H1 (cell line): ENCODE results near the gene TCERG1L. TPM values are rescaled to one million over a fixed set of nuclear protein-coding genes. Genes with fewer than 3 reads are reported as not detected.
A peak's percentile ranks its signal among the peaks of the same experiment; 100 is the strongest.

Experiments used
- CTCF ChIA-PET: fragments of 300-600 bp; sonication (Branson Sonifier 250); formaldehyde crosslinking; loops from one replicate; lab custom pipeline; 2021; ENCODE audit not compliant: partially characterized antibody; lab: Charles Lee
- POLR2A ChIA-PET: fragments of 300-600 bp; sonication (Branson Sonifier 250); formaldehyde crosslinking; loops from one replicate; lab custom pipeline; 2021; ENCODE audit warnings: inconsistent platforms; ENCODE audit not compliant: partially characterized antibody; lab: Charles Lee
- DNase-seq, 2 experiments: peaks; one replicate each; pipeline versions ENCODE4 v3.0.0 to v3.0.0-alpha.2; 2010 to 2022; ENCODE audit warnings: low spot score in 2 of 2, low read depth in 1 of 2, mixed read lengths in 1 of 2
- FAIRE-seq: peaks from 2 replicates; lab custom pipeline; 2011; peaks lifted over from hg19 to GRCh38; lab: Jason Lieb, UNC
- H2AFZ ChIP-seq: 2 replicates; pipeline ENCODE4 v1.8.1; 2012; ENCODE audit warnings: low read length, inconsistent platforms
- H2AK5ac ChIP-seq: 2 replicates; pipeline ENCODE4 v1.6.1; 2013; ENCODE audit warnings: low read depth, low read length
- H2BK120ac ChIP-seq: replicated peaks from 2 replicates; pipeline ENCODE3; 2013; ENCODE audit warnings: low read depth, low read length, inconsistent platforms
- H2BK12ac ChIP-seq: 2 replicates; pipeline ENCODE4 v1.6.1; 2013; ENCODE audit warnings: low read depth, low read length
- H2BK15ac ChIP-seq: 2 replicates; pipeline ENCODE4 v1.6.1; 2013; ENCODE audit warnings: low read length
- H2BK20ac ChIP-seq: 2 replicates; pipeline ENCODE4 v1.6.1; 2013; ENCODE audit warnings: low read length
- H2BK5ac ChIP-seq: 2 replicates; pipeline ENCODE4 v1.6.1; 2013; ENCODE audit warnings: low read depth, low read length
- H3K14ac ChIP-seq: 2 replicates; pipeline ENCODE4 v1.6.1; 2013; ENCODE audit warnings: inconsistent platforms; ENCODE audit not compliant: insufficient read length
- H3K18ac ChIP-seq: 2 replicates; pipeline ENCODE4 v1.6.1; 2013; ENCODE audit warnings: low read length; ENCODE audit errors: extremely low read depth
- H3K23ac ChIP-seq: 2 replicates; pipeline ENCODE4 v1.6.1; 2013; ENCODE audit warnings: inconsistent platforms; ENCODE audit not compliant: insufficient read length
- H3K23me2 ChIP-seq: 2 replicates; pipeline ENCODE4 v1.6.1; 2013; ENCODE audit warnings: low read depth, low read length
- H3K27ac ChIP-seq: 2 replicates; pipeline ENCODE4 v1.6.1; 2011; ENCODE audit warnings: low read depth, low read length, inconsistent platforms
- H3K27me3 ChIP-seq, 4 experiments: replicated peaks in 1 of 4; 1 replicate in 1 of 4; 2 replicates in 3 of 4; pipeline versions ENCODE4 v1.6.1 to v1.8.1; 2011 to 2013; ENCODE audit warnings: low read length in 3 of 4, mild to moderate bottlenecking in 3 of 4, inconsistent platforms in 2 of 4, mixed read lengths in 2 of 4, moderate library complexity in 1 of 4; ENCODE audit not compliant: control insufficient read depth in 3 of 4, insufficient read depth in 3 of 4; ENCODE audit errors: extremely low read depth in 1 of 4
- H3K36me3 ChIP-seq, 4 experiments: 2 replicates each; pipeline versions ENCODE4 v1.6.1 to v1.8.1; 2011 to 2013; ENCODE audit warnings: mild to moderate bottlenecking in 4 of 4, low read length in 3 of 4, moderate library complexity in 2 of 4, control low read depth in 1 of 4, inconsistent platforms in 1 of 4; ENCODE audit not compliant: insufficient read depth in 4 of 4, control insufficient read depth in 2 of 4
- H3K4ac ChIP-seq: replicated peaks from 2 replicates; pipeline ENCODE3; 2013; ENCODE audit warnings: low read length, low read depth, mixed read lengths, inconsistent platforms; ENCODE audit not compliant: insufficient read length
- H3K4me1 ChIP-seq, 4 experiments: replicated peaks in 1 of 4; 1 replicate in 1 of 4; 2 replicates in 3 of 4; pipeline versions ENCODE4 v1.6.1 to v1.8.1; 2011 to 2013; ENCODE audit warnings: low read length in 3 of 4, inconsistent platforms in 2 of 4, mixed read lengths in 1 of 4; ENCODE audit not compliant: insufficient read depth in 4 of 4, control insufficient read depth in 3 of 4
- H3K4me2 ChIP-seq, 2 experiments: 2 replicates each; pipeline versions ENCODE4 v1.6.1 to v1.8.1; 2011 to 2013; ENCODE audit warnings: low read depth in 2 of 2, low read length in 2 of 2, control low read depth in 1 of 2, inconsistent platforms in 1 of 2, mild to moderate bottlenecking in 1 of 2; ENCODE audit not compliant: insufficient read depth in 1 of 2
- H3K4me3 ChIP-seq, 4 experiments: fragments of 200-600, 300-600 bp in 1 of 4; sonication (generic), shearing (Covaris generic), sonication (Bioruptor Twin) in 1 of 4; 2 replicates each; pipeline versions ENCODE4 v1.5.1 to v1.8.1; 2011 to 2016; ENCODE audit warnings: low read length in 4 of 4, low read depth in 3 of 4, control low read depth in 2 of 4, inconsistent platforms in 2 of 4, mild to moderate bottlenecking in 2 of 4, mixed read lengths in 1 of 4, moderate library complexity in 1 of 4; ENCODE audit not compliant: insufficient read depth in 2 of 4; ENCODE audit errors: extremely low read depth in 1 of 4
- H3K56ac ChIP-seq: replicated peaks from 2 replicates; pipeline ENCODE3; 2013; ENCODE audit warnings: low read depth, mild to moderate bottlenecking, mixed read lengths, low read length, inconsistent platforms; ENCODE audit not compliant: insufficient read length
- H3K79me1 ChIP-seq: 2 replicates; pipeline ENCODE4 v1.6.1; 2013; ENCODE audit warnings: low read depth, low read length, control low read depth
- H3K79me2 ChIP-seq, 2 experiments: 2 replicates each; pipeline versions ENCODE4 v1.6.1 to v1.8.1; 2012 to 2013; ENCODE audit warnings: low read length in 2 of 2, mild to moderate bottlenecking in 2 of 2, inconsistent platforms in 1 of 2; ENCODE audit not compliant: insufficient read depth in 2 of 2, control insufficient read depth in 1 of 2
- H3K9ac ChIP-seq, 4 experiments: replicated peaks in 1 of 4; 1 replicate in 1 of 4; 2 replicates in 3 of 4; pipeline versions ENCODE4 v1.6.1 to v1.8.1; 2011 to 2013; ENCODE audit warnings: low read depth in 3 of 4, low read length in 3 of 4, control low read depth in 2 of 4, mild to moderate bottlenecking in 2 of 4, moderate library complexity in 2 of 4, inconsistent platforms in 1 of 4; ENCODE audit errors: extremely low read depth in 1 of 4
- H3K9me3 ChIP-seq, 2 experiments: 2 replicates each; pipeline versions ENCODE4 v1.6.1 to v1.8.1; 2012 to 2013; ENCODE audit warnings: mild to moderate bottlenecking in 2 of 2, moderate library complexity in 2 of 2, control low read depth in 1 of 2, inconsistent platforms in 1 of 2, low read depth in 1 of 2, low read length in 1 of 2, mixed read lengths in 1 of 2; ENCODE audit not compliant: insufficient read depth in 2 of 2
- H4K20me1 ChIP-seq, 2 experiments: replicated peaks in 1 of 2; 2 replicates each; pipeline versions ENCODE3 to v1.8.1; 2011 to 2013; ENCODE audit warnings: inconsistent platforms in 2 of 2, low read length in 2 of 2, mild to moderate bottlenecking in 1 of 2; ENCODE audit not compliant: insufficient read depth in 2 of 2, control insufficient read depth in 1 of 2
- H4K5ac ChIP-seq: 2 replicates; pipeline ENCODE4 v1.6.1; 2013; ENCODE audit warnings: low read length, low read depth, mixed read lengths, inconsistent platforms; ENCODE audit not compliant: insufficient read length
- H4K8ac ChIP-seq: 2 replicates; pipeline ENCODE4 v1.8.0; 2013; ENCODE audit warnings: mild to moderate bottlenecking, moderate library complexity, low read length, inconsistent platforms; ENCODE audit not compliant: insufficient read depth; ENCODE audit errors: extremely low read depth
- H4K91ac ChIP-seq: replicated peaks from 2 replicates; pipeline ENCODE3; 2013; ENCODE audit warnings: low read length, mixed read lengths, inconsistent platforms; ENCODE audit not compliant: insufficient read length
- CHD1 ChIP-seq: IDR thresholded peaks from 2 replicates; pipeline ENCODE4 v1.6.1; 2012; ENCODE audit warnings: low read depth, low read length, improper control_type of control experiment
- KDM1A ChIP-seq: fragments of 200-600, 300-600 bp; sonication (generic); IDR thresholded peaks from 2 replicates; pipeline ENCODE4 v1.7.1; 2016; ENCODE audit warnings: mild to moderate bottlenecking, low read length, borderline replicate concordance
- WGBS, 2 experiments: shearing (Covaris generic) in 1 of 2; methylation state at CpG; one replicate each; pipeline versions ENCODE4 v1.1.6 to v1.1.7; 2013 to 2015; ENCODE audit warnings: low lambda C conversion rate in 2 of 2, mixed read lengths in 2 of 2, inconsistent platforms in 1 of 2, low coverage in 1 of 2, missing lambda C conversion rate in 1 of 2; ENCODE audit not compliant: insufficient replicate concordance in 2 of 2, insufficient coverage in 1 of 2, insufficient read length in 1 of 2; ENCODE audit errors: extremely low coverage in 1 of 2, missing lambda C conversion rate in 1 of 2; 5-methylcytosine and 5-hydroxymethylcytosine counted together
- polyA plus RNA-seq, 7 experiments: library from polyadenylated mRNA; depleted of rRNA in 3 of 7; stranded (reverse) in 5 of 7; unstranded in 2 of 7; fragments of >200 nt in 5 of 7; fragments of 200-250 nt in 2 of 7; gene quantifications; 1 replicate in 5 of 7; 2 replicates in 1 of 7; 4 replicates in 1 of 7; pipeline versions ENCODE4 v1.2.1 to v1.2.3, GENCODE V29; 2011 to 2013; ENCODE audit warnings: missing spikeins in 2 of 7, mixed read lengths in 2 of 7
- total RNA-seq: library from RNA; stranded (reverse); fragmentation: NEBNext Ultra II Directional; extraction: Animal tissue kit (Norgen Biotek cat#: 25700); gene quantifications from 2 replicates; pipeline ENCODE4 v1.2.1, GENCODE V29; 2021

The TCERG1L gene
- total and polyA plus RNA-seq, 2 of the 8 experiments (the other 6 are each of a cell fraction or from before 2014, with no cell fraction given) = 3.9 to 6.9 TPM

DNA sequence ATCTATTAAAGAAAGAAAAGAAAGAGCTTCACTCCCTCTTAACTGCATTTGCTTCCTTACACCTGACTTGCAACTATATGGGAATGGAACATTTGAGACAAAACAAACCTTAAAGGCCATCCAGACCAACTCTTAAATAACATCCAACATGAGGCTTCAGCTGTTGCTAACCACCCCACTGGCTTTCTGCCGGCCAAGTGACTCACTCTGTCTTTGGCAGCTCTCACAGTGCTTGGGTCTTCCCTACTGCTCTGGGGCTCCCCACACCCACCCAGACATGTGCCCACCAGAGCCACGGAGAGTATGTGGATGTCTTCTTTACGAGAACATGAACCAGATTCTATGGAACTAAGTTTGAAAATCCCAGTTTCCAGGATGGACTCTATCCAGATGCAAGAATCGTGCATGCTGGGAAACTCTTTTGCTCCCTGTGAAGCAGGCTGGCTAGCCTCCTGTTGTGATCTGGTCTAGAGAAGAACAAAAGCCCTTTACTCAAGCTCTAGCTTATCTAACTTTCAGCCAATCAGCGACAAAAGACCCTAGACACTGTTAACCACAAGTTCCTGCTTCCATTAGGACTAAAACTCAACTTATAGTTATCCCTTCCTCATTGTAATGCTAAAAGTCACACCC, 245.7 kb downstream of the TCERG1L start:
- WGBS, 2 experiments = 71% methylated on average over 5 of the region's 5 CpGs; no CpG with 5 or more reads in 1 of the 2 experiments
- CTCF ChIA-PET = interaction anchor here (0.6 to 2.5 kb wide), 4 partner anchors 18 to 1217 kb away, joined by 3 to 11 read pairs (median 6); no protein-coding TSS in a partner anchor
- H3K4me2 ChIP-seq = no peak overlapping the region
- H2AK5ac ChIP-seq = no peak overlapping the region
- H3K27ac ChIP-seq = no peak overlapping the region
- H3K36me3 ChIP-seq = no peaks in the 10 kb centered on the region; a peak in 1 of 8 replicates
- POLR2A ChIA-PET = interaction anchor here (1.1 kb wide), 1 partner anchor 17 kb away, joined by 3 read pairs; no protein-coding TSS in a partner anchor
- FAIRE-seq = peak; percentile 74
- no peak overlapping the region for H3K14ac ChIP-seq
- no peak overlapping the region for H4K8ac ChIP-seq
- H4K5ac ChIP-seq = no peak overlapping the region
- H3K4me3 ChIP-seq = no peak overlapping the region
- no peak overlapping the region for H2BK15ac ChIP-seq
- H3K79me2 ChIP-seq = no peaks in the 10 kb centered on the region
- no peaks in the 10 kb centered on the region for H4K20me1 ChIP-seq
- H3K79me1 ChIP-seq = no peaks in the 10 kb centered on the region
- TF ChIP-seq KDM1A (peak; percentile 57; the same call in 1 of the 2 replicates), CHD1 (no peak)
- H2BK12ac ChIP-seq = no peak overlapping the region
- H4K91ac ChIP-seq = no peak overlapping the region
- H2AFZ ChIP-seq = no peak overlapping the region
- peak overlapping the region; percentile 55; the same call in 1 of the 2 replicates for H2BK20ac ChIP-seq
- no peak for DNase-seq
- H3K23me2 ChIP-seq = no peaks in the 10 kb centered on the region
- no peak overlapping the region for H2BK5ac ChIP-seq
- H2BK120ac ChIP-seq = no peak overlapping the region
- H3K18ac ChIP-seq = no peak overlapping the region
- no peak overlapping the region for H3K23ac ChIP-seq
- H3K4ac ChIP-seq = no peak overlapping the region
- no peak overlapping the region for H3K56ac ChIP-seq
- H3K9ac ChIP-seq = no peak overlapping the region
- no peaks in the 10 kb centered on the region for H3K27me3 ChIP-seq
- H3K4me1 ChIP-seq = peaks cover 0 to 12% (median 6%) of the 10 kb centered on the region in 4 experiments; a peak in 6 of 7 replicates
- no peaks in the 10 kb centered on the region for H3K9me3 ChIP-seq
